GM19023 (cell line): ENCODE data around the gene GRIK5.
A peak's percentile ranks its signal among the peaks of the same experiment; 100 is the strongest.

Experiments used
- ATAC-seq: cut with Tn5 transposase; IDR thresholded peaks from one replicate; pipeline ENCODE4 v1.9.1; 2021; ENCODE audit warnings: mild to moderate bottlenecking, moderate library complexity; ENCODE audit not compliant: unreplicated experiment

GRIK5 gene

DNA sequence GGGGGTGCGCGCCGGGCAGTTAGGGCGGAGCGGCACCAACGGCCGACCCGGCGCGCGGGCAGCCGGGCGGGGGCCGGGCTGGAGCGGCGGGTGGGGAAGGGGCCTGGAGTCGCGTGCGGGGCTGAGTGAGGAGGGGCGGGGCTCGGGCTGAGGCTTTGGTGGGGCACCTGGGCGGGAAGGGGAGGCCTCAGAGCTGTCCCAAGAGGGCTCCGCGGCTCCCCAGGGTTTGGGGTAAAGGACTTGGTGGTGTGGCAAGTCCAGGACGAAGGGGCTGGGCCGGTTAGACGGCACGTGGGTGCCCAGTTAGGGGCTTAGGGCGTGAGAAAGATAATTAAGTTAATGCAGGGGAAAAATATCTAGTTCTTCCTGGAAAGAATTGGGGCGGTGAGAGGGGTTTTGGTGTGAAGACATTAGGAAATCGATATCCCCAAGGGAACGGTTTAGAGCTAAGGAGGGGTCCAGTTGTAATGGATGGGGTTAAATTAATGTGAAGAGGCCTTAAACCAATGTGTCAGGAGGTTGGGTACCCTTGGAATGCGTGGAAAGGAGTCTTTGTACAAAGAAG, 6.5 kb upstream of the GRIK5 start:
- ATAC-seq = no peak

DNA sequence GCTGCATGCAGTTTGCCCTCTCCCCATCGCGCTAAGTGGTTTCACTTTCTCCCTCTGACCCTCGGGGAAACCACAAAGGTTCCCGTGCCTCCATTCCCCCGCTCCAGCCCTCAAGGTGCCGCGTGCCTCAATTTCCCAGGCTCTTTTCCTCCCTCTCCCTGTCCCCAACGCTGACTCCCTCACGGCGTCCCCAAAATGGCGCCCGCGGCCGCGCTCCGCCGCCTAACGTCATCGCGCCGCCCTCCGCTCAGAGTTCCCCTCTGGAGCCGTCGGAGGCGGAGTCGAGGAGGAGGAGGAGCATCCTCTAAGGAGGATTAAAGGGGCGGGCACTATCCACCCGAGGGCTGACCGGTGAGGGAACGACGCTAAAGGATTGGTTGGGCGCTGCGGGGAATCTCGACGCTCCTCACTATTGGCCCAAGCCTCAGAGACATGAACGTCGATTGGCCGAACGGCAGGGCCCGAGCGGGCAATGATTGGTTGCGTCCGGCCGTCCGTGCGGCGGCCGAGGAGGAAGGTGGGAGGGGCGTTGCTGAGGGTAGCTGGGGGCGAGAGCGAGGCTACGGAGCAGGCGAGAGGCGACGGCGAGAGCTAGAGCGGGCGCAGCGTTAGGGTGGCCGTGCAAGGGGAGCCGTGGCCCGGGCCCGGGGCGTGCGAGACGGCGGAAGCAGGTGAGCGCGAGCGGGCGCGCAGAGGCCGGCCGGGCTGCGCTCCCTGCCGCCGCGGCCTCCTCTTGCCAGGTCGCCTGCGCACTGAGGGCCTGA, 5.8 kb upstream of the GRIK5 start, which contains the start of gene ZNF574:
TSS of gene ZNF574 (plus strand) at position 551 of the 764 bp plus-strand sequence. CDS start 2,441 bp downstream, outside the sequence.
- peak; percentile 92 for ATAC-seq

DNA sequence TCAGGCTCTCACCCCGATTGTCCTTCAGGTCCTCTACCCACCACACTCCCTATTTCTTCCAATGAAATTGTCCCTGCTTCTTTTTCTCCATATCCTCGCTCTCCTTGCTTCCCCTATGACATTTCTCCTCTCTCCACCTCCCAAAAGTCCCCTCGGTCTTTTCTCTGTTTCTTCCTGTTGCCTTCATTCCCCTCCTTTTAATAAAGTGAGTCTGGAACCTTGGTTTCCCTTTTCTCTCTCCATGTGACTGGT, 5.3 kb upstream of the GRIK5 start:
- ATAC-seq = no peak

DNA sequence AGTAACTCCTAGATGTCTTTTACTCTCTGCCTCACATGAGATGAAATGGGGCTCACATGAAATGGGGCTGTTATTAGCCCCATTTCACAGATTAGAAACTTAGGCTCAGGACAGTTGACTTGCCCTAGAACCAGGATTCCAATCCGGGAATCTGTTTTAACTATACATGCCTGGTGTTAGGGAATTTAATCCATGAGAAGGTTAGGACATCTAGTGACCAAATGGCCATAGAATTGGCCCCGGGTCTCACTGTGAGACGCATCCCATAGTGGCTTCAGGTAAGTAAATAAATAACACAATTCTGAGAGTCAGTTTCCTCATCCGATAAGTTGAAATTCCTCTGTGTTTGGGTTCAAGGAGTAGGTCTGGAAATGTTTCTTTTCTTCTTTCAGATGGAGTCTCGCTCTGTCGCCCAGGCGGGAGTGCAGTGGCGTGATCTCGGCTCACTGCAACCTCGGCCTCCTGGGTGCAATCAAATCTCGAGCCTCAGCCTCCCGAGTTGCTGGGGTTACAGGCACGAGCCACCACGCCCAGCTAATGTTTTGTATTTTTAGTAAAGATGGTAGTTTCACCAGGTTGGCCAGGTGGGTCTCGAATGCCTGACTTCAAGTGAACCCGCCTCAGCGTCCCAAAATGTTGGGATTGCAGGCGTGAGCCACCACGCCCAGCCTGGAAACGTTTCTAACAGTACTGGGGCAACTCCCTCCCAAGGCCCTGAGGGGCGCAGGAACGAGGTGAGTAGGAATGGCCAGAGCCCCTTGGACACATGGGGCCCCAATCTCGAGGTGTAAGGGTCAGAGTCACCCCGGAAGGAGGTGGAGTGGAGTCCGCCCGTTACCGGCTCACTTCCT, 4.7 kb upstream of the GRIK5 start:
- ATAC-seq = no peak

DNA sequence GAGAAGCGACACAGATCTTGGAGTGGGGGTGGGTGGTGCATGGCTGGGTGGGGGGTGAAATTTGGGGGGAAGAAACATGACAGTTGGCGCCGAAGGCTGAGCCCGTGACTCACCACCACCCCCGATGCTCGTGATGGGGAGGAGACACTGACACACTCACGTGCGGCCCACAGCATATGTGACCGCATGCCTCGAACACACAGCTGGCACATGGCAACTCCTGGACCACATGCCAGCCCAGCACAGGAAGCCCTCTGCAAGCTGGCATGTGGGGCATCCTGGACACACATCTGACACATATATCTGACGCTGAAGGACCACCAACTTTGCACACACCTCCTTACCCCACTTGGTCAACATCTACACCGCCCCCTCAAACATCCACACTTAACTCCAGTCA, 1.2 kb upstream of the GRIK5 start:
- no peak for ATAC-seq

DNA sequence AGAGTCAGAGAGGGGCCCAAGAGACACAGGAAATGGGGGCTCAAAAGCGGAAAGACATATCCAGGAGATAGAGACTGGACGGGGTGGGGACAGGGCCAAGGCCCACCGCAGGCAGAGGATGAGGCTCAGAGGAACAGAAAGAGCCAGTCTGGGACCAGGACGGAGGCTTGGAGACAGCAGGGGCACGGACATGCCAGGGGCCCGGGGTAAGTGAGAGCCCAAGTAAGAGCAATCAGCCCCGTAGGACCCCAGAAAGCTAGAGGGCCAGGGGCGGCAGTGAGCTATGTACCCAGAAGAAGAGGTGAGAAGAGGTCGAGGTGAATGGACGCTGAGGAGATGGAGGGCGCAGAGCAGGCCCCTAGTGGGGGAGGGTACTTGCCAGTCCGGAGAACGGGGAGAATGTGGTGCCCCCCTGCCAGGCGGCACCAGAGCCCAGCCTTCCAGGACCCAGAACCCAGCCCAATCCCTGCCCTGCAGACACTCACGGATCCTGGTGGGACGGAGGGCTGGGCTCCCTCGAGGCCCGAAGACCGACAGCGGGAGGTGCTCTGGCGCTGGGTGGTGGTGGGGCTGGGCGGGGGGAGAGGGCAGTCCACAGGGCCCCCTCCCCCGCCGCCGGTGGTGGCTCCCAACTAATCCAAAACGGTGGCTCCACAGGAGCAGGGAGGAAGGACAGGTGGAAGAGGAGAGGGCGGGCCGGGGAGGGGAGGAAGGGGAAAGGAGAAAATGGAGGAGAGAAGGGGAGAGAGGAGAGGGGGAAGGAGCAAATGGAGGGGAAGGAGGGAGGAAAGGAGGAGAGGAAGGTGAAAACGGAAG, 1.0 kb downstream of the GRIK5 start:
- ATAC-seq = no peak

DNA sequence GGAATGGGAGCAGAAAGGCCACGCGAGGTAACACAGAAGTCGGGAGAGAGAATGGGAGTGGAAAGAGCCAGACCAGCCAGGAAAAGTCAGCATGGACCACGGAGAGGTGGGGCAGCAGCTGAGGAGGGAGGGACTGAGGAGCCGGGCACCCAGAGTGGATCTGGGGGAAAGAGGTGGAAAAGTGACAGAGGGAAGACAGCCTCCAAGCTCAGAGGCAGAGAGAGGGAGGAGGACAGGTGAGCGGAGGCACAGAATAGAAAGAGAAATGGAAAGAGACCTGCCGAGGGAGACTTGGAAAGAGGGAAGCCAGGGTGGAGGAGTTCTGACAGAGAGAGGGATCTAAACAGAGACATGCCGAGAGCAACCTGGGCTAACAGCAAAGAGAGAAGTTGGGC, 1.6 kb downstream of the GRIK5 start:
- ATAC-seq = no peak

DNA sequence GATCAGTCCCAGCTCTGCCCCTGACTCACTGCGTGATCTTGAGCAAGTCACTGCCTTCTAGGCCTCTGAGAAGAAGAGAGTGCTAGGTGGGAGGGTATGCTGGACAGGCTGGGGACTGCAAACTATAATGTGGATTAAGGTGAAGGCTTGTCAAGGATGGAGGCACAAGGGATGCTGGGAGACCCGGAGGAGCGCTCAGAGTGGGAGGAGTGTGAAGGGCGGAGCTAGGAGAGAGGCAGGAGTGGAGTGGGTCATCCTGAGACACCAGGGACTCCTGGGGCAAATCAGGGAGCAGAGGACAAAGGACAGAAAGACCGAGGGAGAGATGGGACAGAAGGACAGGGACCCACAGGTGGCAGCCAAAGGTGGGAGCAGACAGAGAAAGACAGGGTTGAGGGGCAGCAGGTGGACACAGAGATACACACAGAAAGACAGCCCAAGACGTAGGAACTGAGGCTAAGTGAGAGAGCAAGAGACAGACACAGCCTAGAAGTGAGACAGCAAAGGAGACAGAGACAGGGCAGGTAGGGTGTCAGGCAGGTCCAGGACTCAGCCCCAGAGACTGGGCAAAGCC, 2.6 kb downstream of the GRIK5 start:
- no peak for ATAC-seq

DNA sequence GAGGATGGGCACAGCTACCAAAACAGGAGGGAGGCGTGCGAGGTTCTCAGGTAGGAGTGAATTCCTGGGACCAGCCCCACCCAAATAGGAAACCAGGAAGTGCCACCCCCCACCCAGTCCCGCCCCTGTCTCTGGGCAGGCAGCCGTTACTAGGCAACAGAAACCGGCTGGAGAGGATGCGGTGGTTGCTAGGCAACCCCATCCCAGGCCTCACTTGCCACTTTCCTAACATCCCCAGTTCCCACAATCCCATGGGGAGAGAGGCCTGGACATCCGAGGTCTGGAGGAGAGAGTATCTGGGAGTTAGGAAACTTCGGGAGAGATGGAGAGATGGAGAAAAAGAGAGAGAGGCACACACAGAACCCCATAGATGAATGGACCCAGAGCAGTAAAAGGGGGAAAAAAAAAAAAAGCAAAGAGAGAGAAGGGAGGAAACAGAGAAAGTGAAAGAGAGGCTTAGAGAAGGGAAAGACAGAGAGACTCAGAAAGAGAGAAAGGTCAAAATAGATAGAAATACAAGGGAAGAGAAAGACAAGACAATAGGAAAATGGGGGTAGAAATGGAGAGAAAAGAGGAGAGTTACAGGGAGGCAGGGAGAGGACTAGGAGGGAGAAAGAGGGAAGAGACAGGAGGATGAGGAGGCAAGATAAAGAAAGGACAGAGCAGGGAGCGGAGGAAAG, 3.8 kb downstream of the GRIK5 start:
- no peak for ATAC-seq

DNA sequence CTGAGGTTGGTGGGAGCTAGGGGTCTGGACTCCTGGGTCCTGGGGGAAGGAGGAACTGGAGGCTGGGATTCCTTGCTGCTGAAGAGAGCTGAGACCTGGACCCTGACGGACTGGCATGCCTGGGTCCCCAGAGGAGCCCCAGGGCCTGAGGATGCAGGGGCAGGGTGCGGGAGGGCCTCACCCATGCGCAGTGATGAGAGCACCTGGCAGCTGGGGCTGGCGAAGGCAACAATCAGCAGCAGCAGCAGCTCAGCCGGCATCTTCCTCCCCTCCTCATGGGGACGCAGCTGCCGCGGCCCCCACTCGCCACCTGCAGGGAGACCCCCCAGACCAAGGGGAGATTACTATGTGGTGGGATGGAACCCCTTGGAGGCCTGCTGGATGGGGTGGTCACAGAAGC, 4.5 kb downstream of the GRIK5 start:
- no peak for ATAC-seq

DNA sequence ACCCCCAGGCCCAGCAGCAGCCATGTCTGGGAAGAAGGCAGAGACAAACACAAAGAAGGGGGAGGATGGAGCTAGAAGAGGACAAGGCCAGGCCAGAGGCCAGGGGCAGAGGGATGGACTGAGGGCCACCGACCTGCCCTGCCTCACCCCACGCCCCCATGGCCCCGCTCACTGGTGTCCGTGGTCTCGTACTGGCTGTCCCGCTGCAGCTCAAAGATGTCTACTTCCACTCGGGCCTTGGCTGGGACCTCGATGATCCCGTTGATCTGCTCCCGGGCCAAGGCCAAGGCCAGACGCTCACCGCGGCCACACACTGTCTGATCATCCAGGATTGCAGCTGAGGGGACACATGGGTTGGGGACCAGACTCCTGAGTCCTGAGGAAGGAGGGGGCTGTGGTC, 5.0 kb downstream of the GRIK5 start:
- no peak for ATAC-seq

DNA sequence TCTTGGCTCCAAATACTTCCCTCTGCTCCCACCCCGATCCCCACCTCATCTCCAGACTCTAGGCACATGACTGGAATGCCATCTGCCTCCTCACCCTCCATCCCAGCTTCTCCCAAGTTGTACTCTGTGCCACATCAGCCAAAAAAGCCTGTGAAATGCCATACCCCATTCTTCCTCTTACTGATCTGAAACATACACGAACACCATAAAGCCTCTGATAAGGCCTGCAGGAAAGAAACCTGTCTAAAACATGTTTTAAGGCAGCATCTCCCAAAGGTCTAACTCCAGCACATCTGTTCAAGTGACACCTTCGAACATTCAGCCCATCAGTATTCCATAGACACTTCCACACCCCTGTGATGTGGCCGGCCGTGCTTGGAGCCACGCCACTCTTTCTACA, 5.6 kb downstream of the GRIK5 start:
- no peak for ATAC-seq

DNA sequence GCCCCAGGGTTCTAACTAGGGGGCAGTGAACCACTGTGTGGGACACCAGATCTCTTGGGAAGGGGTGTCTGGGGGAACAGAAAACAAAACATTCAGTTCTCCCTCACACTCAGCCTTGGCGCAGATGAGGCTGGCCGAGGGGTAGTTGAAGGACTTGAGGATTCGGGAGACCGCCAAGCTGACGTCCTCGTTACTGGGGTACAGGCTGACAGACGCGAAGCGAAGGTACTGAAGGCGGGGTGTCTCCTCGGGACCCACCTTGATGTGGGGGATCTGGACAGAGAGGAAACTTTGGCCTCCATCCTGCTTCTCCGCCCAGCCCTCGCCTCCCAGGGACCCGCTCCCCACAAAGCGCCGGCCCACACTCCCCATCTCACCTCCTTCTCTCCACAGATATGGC, 7.6 kb downstream of the GRIK5 start:
- no peak for ATAC-seq

DNA sequence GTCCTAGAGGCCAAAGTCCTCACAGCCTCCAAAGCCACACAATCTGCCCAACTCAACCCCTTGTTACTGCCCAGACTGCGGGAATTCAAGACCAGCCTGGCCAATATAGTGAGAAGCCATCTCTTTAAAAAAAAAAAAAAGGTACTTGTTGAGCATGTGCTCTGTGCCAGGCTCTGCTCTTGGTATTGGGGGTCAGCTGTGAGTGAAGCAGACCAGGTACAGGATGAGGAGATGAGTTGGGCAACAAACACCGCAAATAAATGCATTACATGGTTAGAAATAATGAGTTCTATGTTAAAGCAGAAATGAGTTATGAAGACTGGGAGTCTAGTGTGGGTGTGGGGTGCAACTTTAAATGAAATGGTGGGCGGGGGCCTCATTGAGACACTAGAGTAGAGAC, 9.9 kb downstream of the GRIK5 start:
- ATAC-seq = no peak

DNA sequence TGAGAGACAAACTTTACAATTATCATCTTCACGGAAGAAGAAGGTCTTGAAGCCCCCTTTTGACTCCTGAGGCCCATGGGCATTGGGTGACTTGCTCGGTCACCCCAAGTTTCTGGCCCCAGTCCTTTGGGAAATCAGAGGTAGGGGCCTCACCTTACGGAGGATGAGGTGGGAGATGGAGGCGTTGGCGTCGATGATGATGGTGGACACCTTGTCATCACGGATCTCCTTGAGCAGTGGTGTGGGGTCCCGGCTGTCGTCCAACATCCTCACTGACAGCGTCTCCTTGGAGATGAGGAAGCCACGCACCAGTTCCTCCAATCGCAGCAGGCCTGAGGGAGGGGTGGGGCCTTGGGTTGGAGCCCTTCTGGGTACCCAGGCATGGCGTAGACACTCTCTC, 10.8 kb downstream of the GRIK5 start:
- ATAC-seq = no peak

DNA sequence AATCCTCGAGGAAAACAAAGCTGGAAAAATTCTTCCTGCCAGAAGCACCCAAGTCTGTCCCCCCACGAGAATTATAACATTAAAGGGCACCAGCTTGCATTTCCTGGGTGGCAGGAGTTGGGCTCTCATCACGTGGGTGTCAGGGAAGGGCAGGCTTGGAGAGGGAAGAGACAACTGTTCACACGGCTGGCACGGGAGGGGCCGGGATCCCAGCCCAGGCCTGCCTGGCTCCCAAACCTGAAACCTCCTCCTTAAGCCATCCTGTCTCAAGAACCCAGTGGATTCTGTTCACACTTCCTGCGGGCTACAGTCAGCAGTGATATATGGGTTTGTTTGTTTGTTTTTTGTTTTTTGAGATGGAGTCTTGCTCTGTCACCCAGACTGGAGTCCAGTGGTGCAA, 12.2 kb downstream of the GRIK5 start:
- ATAC-seq = no peak

DNA sequence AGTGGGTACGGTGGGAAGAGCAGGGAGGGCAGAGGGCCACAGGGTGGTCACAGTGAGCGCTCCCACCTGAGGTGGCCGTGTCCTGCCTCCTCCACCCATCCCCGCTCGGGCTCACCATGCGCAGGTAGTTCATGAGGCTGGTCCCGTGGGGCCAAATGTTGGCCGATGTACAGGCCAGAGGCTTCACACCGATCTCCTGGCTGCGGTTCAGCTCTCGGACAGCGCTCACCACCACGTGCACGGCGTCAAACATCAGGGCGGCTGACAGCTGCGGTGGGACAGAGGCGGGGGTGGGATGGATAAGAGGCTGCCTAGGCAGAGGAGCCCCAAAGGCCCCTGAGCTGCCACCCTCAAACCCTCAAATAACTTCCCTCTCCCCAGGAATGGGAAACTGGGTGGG, 15.8 kb downstream of the GRIK5 start:
- no peak for ATAC-seq

DNA sequence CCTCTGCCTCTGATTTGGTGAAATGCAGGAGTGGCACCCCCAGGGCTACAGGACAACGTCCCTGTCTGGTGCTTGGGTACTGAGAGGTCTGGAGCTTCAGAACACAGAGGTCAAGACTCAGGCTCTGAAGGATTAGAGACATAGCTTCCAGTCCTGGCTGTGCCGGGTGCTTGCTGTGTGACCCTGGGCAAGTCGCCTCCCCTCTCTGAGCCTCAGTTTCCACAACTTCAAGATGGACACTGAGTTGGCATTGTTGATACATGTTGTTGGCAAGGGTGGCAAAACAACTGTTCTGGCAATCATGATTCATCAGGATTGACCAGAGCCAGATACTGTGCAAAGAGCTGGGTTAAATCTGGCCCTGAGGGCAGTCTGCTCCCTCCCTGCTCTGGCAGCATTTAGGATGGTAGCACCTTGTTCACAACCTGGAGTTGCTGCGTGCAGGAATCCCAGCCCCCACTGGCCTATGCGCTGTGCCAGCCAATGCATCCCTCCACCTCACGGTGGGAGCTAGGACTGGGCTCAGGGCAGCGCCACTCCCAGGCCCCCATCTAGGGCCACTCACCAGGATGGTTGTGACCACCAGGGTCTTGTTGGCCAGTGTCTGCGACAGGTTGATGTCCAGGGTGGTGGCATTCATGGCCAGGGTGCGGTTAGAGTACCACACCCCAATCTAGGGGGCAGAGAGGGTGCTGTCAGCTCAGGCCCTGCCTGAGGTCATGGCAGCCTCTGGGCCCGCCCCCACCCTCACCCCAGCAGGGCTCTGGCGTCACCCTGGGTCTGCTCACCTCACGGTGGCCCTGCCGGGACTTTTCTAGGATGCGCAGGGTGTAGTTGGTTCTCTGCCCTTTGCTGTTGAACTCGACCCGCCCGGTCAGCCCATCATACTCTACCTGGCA, 16.7 kb downstream of the GRIK5 start:
- ATAC-seq = no peak

DNA sequence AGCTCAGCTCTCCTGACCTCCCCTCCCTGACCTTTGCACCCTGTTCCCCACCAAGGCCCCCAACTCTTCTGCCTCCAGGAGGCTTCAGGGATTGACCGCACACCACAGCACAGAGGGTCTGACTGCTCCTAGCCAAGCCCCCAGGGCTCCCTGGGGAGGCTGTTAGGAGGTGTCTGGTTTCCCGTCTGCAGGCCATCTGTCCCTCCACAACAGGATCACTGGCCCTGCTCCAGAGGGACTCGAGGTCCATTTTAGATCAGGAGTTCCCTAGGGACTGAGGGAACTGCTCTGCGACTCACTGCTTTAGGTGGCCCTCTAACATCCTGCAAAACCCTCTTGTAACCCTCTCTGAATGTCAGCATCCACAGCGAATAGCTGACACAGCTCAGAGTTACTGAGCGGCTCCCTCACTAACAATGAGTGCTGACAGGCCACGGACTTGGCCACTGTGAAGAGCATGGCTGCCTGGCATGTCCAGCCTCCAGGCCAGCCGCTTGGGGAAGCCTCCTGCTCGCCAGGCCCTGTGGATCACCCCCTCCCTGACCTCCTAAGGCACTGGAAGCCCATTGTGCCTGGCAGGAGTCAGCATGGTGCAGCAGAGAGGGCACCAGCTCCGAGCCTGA, 17.7 kb downstream of the GRIK5 start:
- no peak for ATAC-seq
